Suprapubic skin (tissue), 3 donors: Measurements from ENCODE around the gene SP140L.
"Not testable (repeated sequence)": the region's sequence is repeated elsewhere in the genome, so short reads cannot be mapped to it uniquely, and the experiment has no call there.

Source experiments
- CTCF ChIP-seq, 2 donors: fragments of 200-600 bp in 1 of 2; fragments of 450-650 bp in 1 of 2; sonication (generic) in 1 of 2; IDR thresholded peaks; one replicate each; pipeline ENCODE4 v1.5.1; 2016 to 2019; ENCODE audit warnings: antibody characterized with exemption in 2 of 2, mild to moderate bottlenecking in 1 of 2, moderate library complexity in 1 of 2
- EP300 ChIP-seq: sonication (generic); formaldehyde crosslinking; IDR thresholded peaks from one replicate; pipeline ENCODE4 v1.6.1; 2017; ENCODE audit warnings: antibody characterized with exemption
- POLR2A ChIP-seq, 2 donors: fragments of 450-650 bp; IDR thresholded peaks; one replicate each; pipeline ENCODE4 v1.6.1; 2017; ENCODE audit warnings: antibody characterized with exemption in 2 of 2, mild to moderate bottlenecking in 2 of 2, moderate library complexity in 2 of 2

GRCh38 chr2:230343041-230343624 lies 16.1 kb downstream of the SP140L start:
- TF ChIP-seq POLR2A (IDR thresholded peaks at IDR 0.05); EP300; CTCF (IDR thresholded peaks at IDR 0.05): not testable (repeated sequence)
